Lower lobe of right lung (tissue), 2 donors: ENCODE data around the gene NUBP2. TPM values are rescaled to one million over a fixed set of nuclear protein-coding genes. Genes with fewer than 3 reads are reported as not detected.

ENCODE experiments used
- ATAC-seq, 2 donors: fragments of 200-7000 bp; cut with Tn5 transposase; one replicate each; pipeline ENCODE4 v1.9.1; 2020 to 2022; ENCODE audit warnings: mild to moderate bottlenecking in 2 of 2, moderate library complexity in 2 of 2
- DNase-seq: peaks from one replicate; pipeline ENCODE4 v3.0.0-alpha.2; 2020
- H3K27ac ChIP-seq: fragments of 200-600 bp; one replicate; pipeline ENCODE4 v1.8.0; 2022
- H3K27me3 ChIP-seq: fragments of 200-600 bp; one replicate; pipeline ENCODE4 v1.8.0; 2022; ENCODE audit warnings: low read depth
- H3K36me3 ChIP-seq: fragments of 200-600 bp; one replicate; pipeline ENCODE4 v1.8.0; 2022; ENCODE audit warnings: mild to moderate bottlenecking
- H3K4me1 ChIP-seq: fragments of 200-600 bp; one replicate; pipeline ENCODE4 v1.8.0; 2022
- H3K4me3 ChIP-seq: fragments of 200-600 bp; one replicate; pipeline ENCODE4 v1.8.0; 2022; ENCODE audit warnings: mild to moderate bottlenecking
- H3K9me3 ChIP-seq: fragments of 200-600 bp; one replicate; pipeline ENCODE4 v1.8.0; 2022
- CTCF ChIP-seq: fragments of 200-600 bp; IDR thresholded peaks from one replicate; pipeline ENCODE4 v1.8.0; 2022; ENCODE audit warnings: antibody characterized with exemption, mild to moderate bottlenecking
- intact Hi-C: fragments of 100-400 bp; cut with DNase I; formaldehyde crosslinking; loops from one replicate; pipeline ENCODE4 v1.11.0; 2022
- total RNA-seq: library from RNA; stranded (reverse); fragmentation: NEBNext Ultra II Directional; extraction: Animal tissue kit (Norgen Biotek cat#: 25700); gene quantifications from one replicate; pipeline ENCODE4 v1.2.1, GENCODE V29; 2021
- donor health status: DM: no; HTN: yes; CAD: no; lungs with severe emphysema.

The NUBP2 gene
- total RNA-seq, 1 donor from 2014 or later = 36.0 TPM

- peaks cover 24% of the 10 kb centered on the region for H3K4me1 ChIP-seq
- no peak overlapping the region for H3K4me3 ChIP-seq
- no peak overlapping the region for H3K27ac ChIP-seq
- ATAC-seq = no peak
- H3K27me3 ChIP-seq = no peaks in the 10 kb centered on the region
- TF ChIP-seq CTCF = no peak
- DNase-seq = no peak
- intact Hi-C loops = no loop called here
- H3K9me3 ChIP-seq = no peaks in the 10 kb centered on the region
- H3K36me3 ChIP-seq = peaks cover 53% of the 10 kb centered on the region
These were observed 39.3 kb downstream of the NUBP2 start for GRCh38 chr16:1821861-1822611.

- intact Hi-C loops = no loop called here
- H3K27ac ChIP-seq = no peak overlapping the region
- peaks cover 27% of the 10 kb centered on the region for H3K4me1 ChIP-seq
- peaks cover 46% of the 10 kb centered on the region for H3K36me3 ChIP-seq
- H3K27me3 ChIP-seq = no peaks in the 10 kb centered on the region
- DNase-seq = no peak
- TF ChIP-seq CTCF = no peak
- no peak for ATAC-seq
- no peaks in the 10 kb centered on the region for H3K9me3 ChIP-seq
- no peak overlapping the region for H3K4me3 ChIP-seq
These were observed 40.0 kb downstream of the NUBP2 start for GRCh38 chr16:1822801-1823200.

- no peak for TF ChIP-seq CTCF
- H3K9me3 ChIP-seq = no peaks in the 10 kb centered on the region
- H3K4me3 ChIP-seq = no peak overlapping the region
These were observed 41.1 kb downstream of the NUBP2 start for GRCh38 chr16:1823821-1824220.

GRCh38 chr16:1825381-1825863 is 42.7 kb downstream of the NUBP2 start:
- no peak for DNase-seq
- ATAC-seq = no peak
- TF ChIP-seq CTCF = no peak
- H3K27ac ChIP-seq = peak overlapping the region; percentile 89
- peaks cover 50% of the 10 kb centered on the region for H3K4me1 ChIP-seq
- H3K4me3 ChIP-seq = peak overlapping the region; percentile 98
- H3K27me3 ChIP-seq = no peaks in the 10 kb centered on the region
- peaks cover 34% of the 10 kb centered on the region for H3K36me3 ChIP-seq
- no peaks in the 10 kb centered on the region for H3K9me3 ChIP-seq
- intact Hi-C loops = no loop called here

More at GRCh38 chr16:1823821-1824220, 41.1 kb downstream of the NUBP2 start:
- H3K27ac ChIP-seq = no peak overlapping the region
- peaks cover 41% of the 10 kb centered on the region for H3K36me3 ChIP-seq
- H3K4me1 ChIP-seq = peaks cover 38% of the 10 kb centered on the region
- ATAC-seq (no peak), DNase-seq (no peak)
- intact Hi-C loops = no loop called here
- no peaks in the 10 kb centered on the region for H3K27me3 ChIP-seq

- Histone ChIP-seq H3K9me3 (no peaks in the 10 kb centered on the region), H3K4me3 (peak overlapping the region; percentile 98), H3K27ac (peak overlapping the region; percentile 89), H3K27me3 (no peaks in the 10 kb centered on the region), H3K4me1 (peaks cover 50% of the 10 kb centered on the region), H3K36me3 (peaks cover 31% of the 10 kb centered on the region)
- ATAC-seq (peak; percentile 46), DNase-seq (peak; percentile 79)
- intact Hi-C loops = no loop called here
- TF ChIP-seq CTCF = no peak
These were observed 43.3 kb downstream of the NUBP2 start for GRCh38 chr16:1825864-1826690.
